ENCODE results near the gene DNAJA1. TPM values are rescaled to one million over a fixed set of nuclear protein-coding genes. Genes with fewer than 3 reads are reported as not detected.
"Not testable (repeated sequence)": the region's sequence is repeated elsewhere in the genome, so short reads cannot be mapped to it uniquely, and the experiment has no call there.

DNAJA1 gene
- total RNA-seq, 2 donors from 2014 or later = 60.5 to 112 TPM

GRCh38 chr9:33082538-33083326 lies 57.7 kb downstream of the DNAJA1 start:
- DNase-seq (ENCODE audit: low spot score) = no peak
- no peak for ATAC-seq (ENCODE audit: insufficient number of reproducible peaks, low FRiP score, low read depth)
- Histone ChIP-seq H3K4me3 (no peak overlapping the region), H3K9me3 (no peaks in the 10 kb centered on the region), H3K27me3 (replicated peaks; ENCODE audit: insufficient read depth) (no peaks in the 10 kb centered on the region), H3K27ac (peak overlapping the region; percentile 49 to 54), H3K4me1 (ENCODE audit: control insufficient read depth in 1 of 2, low read depth in 2 of 2) (peaks cover 18 to 31% of the 10 kb centered on the region in 2 donors), H3K36me3 (no peaks in the 10 kb centered on the region)
- TF ChIP-seq CTCF (IDR thresholded peaks at IDR 0.05) = no peak

DNA sequence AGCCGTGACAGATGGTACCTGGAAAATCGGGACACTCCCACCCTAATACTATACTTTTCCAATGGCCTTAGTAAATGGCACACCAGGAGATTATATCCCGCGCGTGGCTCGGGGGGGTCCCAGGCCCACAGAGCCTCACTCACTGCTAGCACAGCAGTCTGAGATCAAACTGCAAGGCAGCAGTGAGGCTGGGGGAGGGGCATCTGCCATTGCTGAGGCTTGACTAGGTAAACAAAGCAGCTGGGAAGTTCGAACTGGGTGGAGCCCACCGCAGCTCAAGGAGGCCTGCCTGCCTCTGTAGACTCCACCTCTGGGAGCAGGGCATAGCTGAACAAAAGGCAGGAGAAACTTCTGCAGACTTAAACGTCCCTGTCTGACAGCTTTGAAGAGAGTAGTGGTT lies 60.6 kb downstream of the DNAJA1 start:
- not testable (repeated sequence) for H3K27ac ChIP-seq; H3K36me3 ChIP-seq; H3K4me3 ChIP-seq; H3K9me3 ChIP-seq; ATAC-seq (ENCODE audit: insufficient number of reproducible peaks, low FRiP score, low read depth); H3K27me3 ChIP-seq (replicated peaks; ENCODE audit: insufficient read depth); DNase-seq (ENCODE audit: low spot score)
- H3K4me1 ChIP-seq (ENCODE audit: control insufficient read depth in 1 of 2, low read depth in 2 of 2) = peaks cover 18 to 29% of the 10 kb centered on the region in 2 donors

Other genes starting within 250 kb of the DNAJA1 start
- gene TMEM215, start 241.7 kb upstream of the DNAJA1 start, total RNA-seq = not detected
- gene APTX, start 23.6 kb upstream of the DNAJA1 start, total RNA-seq = 10 to 100 TPM; 27.9 to 28.4 TPM
- gene SMU1, start 51.4 kb downstream of the DNAJA1 start, total RNA-seq = 10 to 100 TPM; 14.9 to 19.0 TPM
- 10 to 100 TPM; 59.4 to 86.6 TPM for gene B4GALT1, start 142.1 kb downstream of the DNAJA1 start, total RNA-seq
- not detected for gene SPINK4, start 214.9 kb downstream of the DNAJA1 start, total RNA-seq
- 10 to 100 TPM; 30.6 to 40.5 TPM for gene BAG1, start 239.4 kb downstream of the DNAJA1 start, total RNA-seq
- 10 to 100 TPM; 50.0 to 55.9 TPM for gene CHMP5, start 239.8 kb downstream of the DNAJA1 start, total RNA-seq